H1 (cell line): ENCODE measurements around the gene SULT6B1. TPM values are rescaled to one million over a fixed set of nuclear protein-coding genes. Genes with fewer than 3 reads are reported as not detected.
A peak's percentile ranks its signal among the peaks of the same experiment; 100 is the strongest.

Experiments used
- ASH2L ChIP-seq: fragments of 200-600, 300-600 bp; sonication (generic); IDR thresholded peaks from one replicate; pipeline ENCODE4 v1.7.1; 2017; ENCODE audit warnings: low read length
- CBX5 ChIP-seq: fragments of 300-800, 300-1000 bp; sonication (generic); IDR thresholded peaks from 2 replicates; pipeline ENCODE4 v1.7.1; 2016; ENCODE audit warnings: antibody characterized with exemption, low read length, low read depth
- CHD7 ChIP-seq: fragments of 300-600 bp; sonication (generic); IDR thresholded peaks from 2 replicates; pipeline ENCODE4 v1.7.1; 2012; ENCODE audit warnings: low read length, moderate library complexity, mild to moderate bottlenecking, inconsistent platforms; ENCODE audit not compliant: insufficient replicate concordance
- CREB1 ChIP-seq: IDR thresholded peaks from 2 replicates; pipeline ENCODE4 v1.6.1; 2012; ENCODE audit warnings: inconsistent platforms
- EGR1 ChIP-seq: IDR thresholded peaks from 2 replicates; pipeline ENCODE4 v1.6.1; 2011; ENCODE audit warnings: low read depth, low read length, borderline replicate concordance
- HDAC6 ChIP-seq: IDR thresholded peaks from one replicate; pipeline ENCODE4 v1.7.1; 2012; ENCODE audit warnings: low read depth, mild to moderate bottlenecking, inconsistent platforms, low read length, moderate library complexity
- JUN ChIP-seq: IDR thresholded peaks from 2 replicates; pipeline ENCODE4 v1.6.1; 2011; ENCODE audit warnings: low read depth, mild to moderate bottlenecking, improper control_type of control experiment, low read length
- JUND ChIP-seq: IDR thresholded peaks from 2 replicates; pipeline ENCODE4 v1.6.1; 2011; ENCODE audit warnings: mild to moderate bottlenecking, improper control_type of control experiment, low read length
- KDM5A ChIP-seq: fragments of 200-600 bp; IDR thresholded peaks from 2 replicates; pipeline ENCODE4 v1.7.1; 2012; ENCODE audit warnings: mild to moderate bottlenecking, low read length, inconsistent platforms, mixed read lengths
- PHF8 ChIP-seq: fragments of 200-600 bp; sonication (generic); conservative IDR thresholded peaks from 2 replicates; pipeline ENCODE4 v1.7.1; 2012; ENCODE audit warnings: low read depth, mild to moderate bottlenecking, inconsistent platforms, low read length, moderate library complexity
- POLR2A ChIP-seq, 2 experiments: IDR thresholded peaks; 1 replicate in 1 of 2; 2 replicates in 1 of 2; pipeline ENCODE4 v1.6.1; 2011; ENCODE audit warnings: low read depth in 2 of 2, low read length in 2 of 2, mild to moderate bottlenecking in 2 of 2; ENCODE audit errors: control extremely low read depth in 1 of 2
- SIRT6 ChIP-seq: IDR thresholded peaks from one replicate; pipeline ENCODE4 v1.7.1; 2012; ENCODE audit warnings: low read length, inconsistent platforms
- SP1 ChIP-seq: IDR thresholded peaks from 2 replicates; pipeline ENCODE4 v1.6.1; 2011; ENCODE audit warnings: low read depth, low read length
- TCF12 ChIP-seq: IDR thresholded peaks from 2 replicates; pipeline ENCODE4 v1.6.1; 2011; ENCODE audit warnings: low read depth, mild to moderate bottlenecking, low read length
- YY1 ChIP-seq: IDR thresholded peaks from 2 replicates; pipeline ENCODE4 v1.6.1; 2011; ENCODE audit warnings: low read depth, mild to moderate bottlenecking, low read length
- polyA plus RNA-seq, 7 experiments: library from polyadenylated mRNA; depleted of rRNA in 3 of 7; stranded (reverse) in 5 of 7; unstranded in 2 of 7; fragments of >200 nt in 5 of 7; fragments of 200-250 nt in 2 of 7; gene quantifications; 1 replicate in 5 of 7; 2 replicates in 1 of 7; 4 replicates in 1 of 7; pipeline versions ENCODE4 v1.2.1 to v1.2.3, GENCODE V29; 2011 to 2013; ENCODE audit warnings: missing spikeins in 2 of 7, mixed read lengths in 2 of 7
- total RNA-seq: library from RNA; stranded (reverse); fragmentation: NEBNext Ultra II Directional; extraction: Animal tissue kit (Norgen Biotek cat#: 25700); gene quantifications from 2 replicates; pipeline ENCODE4 v1.2.1, GENCODE V29; 2021

SULT6B1 gene
- total and polyA plus RNA-seq, 2 of the 8 experiments (the other 6 are each of a cell fraction or from before 2014, with no cell fraction given): not detected

GRCh38 chr2:37230581-37230980, 42.1 kb upstream of the SULT6B1 start (continued):
- TF ChIP-seq CHD7 (no peak), POLR2A (IDR thresholded peaks at IDR 0.05; ENCODE audit: control extremely low read depth in 1 of 2, low read depth in 2 of 2, low read length in 2 of 2) (peak in 1 of 2 experiments; percentile 12; a peak in 1 of 3 replicates), EGR1 (no peak), HDAC6 (no peak), KDM5A (no peak), PHF8 (no peak), SIRT6 (no peak), CBX5 (no peak), CREB1 (no peak), JUND (no peak), YY1 (no peak), JUN (no peak), SP1 (no peak), TCF12 (no peak), ASH2L (no peak)
